B cell (primary cell): ENCODE data around the gene PFN3. TPM values are rescaled to one million over a fixed set of nuclear protein-coding genes. Genes with fewer than 3 reads are reported as not detected.

Source experiments
- ATAC-seq: fragments of 200-7000 bp; cut with Tn5 transposase; one replicate; pipeline ENCODE4 v1.10.0; 2021; ENCODE audit warnings: low read depth, mild to moderate bottlenecking, moderate number of reproducible peaks, moderate library complexity
- CTCF ChIA-PET: fragments of 350-600 bp; sonication (Branson Sonifier 250); formaldehyde crosslinking; loops from one replicate; lab custom pipeline; 2021; ENCODE audit warnings: antibody characterized with exemption, inconsistent platforms; lab: Charles Lee
- POLR2A ChIA-PET: fragments of 350-600 bp; sonication (Branson Sonifier 250); formaldehyde crosslinking; loops from one replicate; lab custom pipeline; 2021; ENCODE audit warnings: antibody characterized with exemption; lab: Charles Lee
- DNase-seq: peaks from one replicate; pipeline ENCODE4 v3.0.0; 2013
- H2AFZ ChIP-seq: 2 replicates; pipeline ENCODE4 v1.6.1; 2012; ENCODE audit warnings: mild to moderate bottlenecking, low read depth, low read length; ENCODE audit not compliant: insufficient read depth, poor library complexity, severe bottlenecking
- H3K27ac ChIP-seq, 2 donors: 1 replicate in 1 of 2; 2 replicates in 1 of 2; pipeline ENCODE4 v1.5.1; 2012 to 2013; ENCODE audit warnings: low read length in 2 of 2, mild to moderate bottlenecking in 2 of 2, moderate library complexity in 1 of 2
- H3K27me3 ChIP-seq, 4 experiments: fragments of 200-600 bp in 1 of 4; sonication (generic) in 1 of 4; replicated peaks in 1 of 4; 1 replicate in 2 of 4; 2 replicates in 2 of 4; pipeline versions ENCODE4 v1.6.1 to v1.7.0; 2013 to 2016; ENCODE audit warnings: low read length in 3 of 4, mild to moderate bottlenecking in 2 of 4, mixed read lengths in 1 of 4, moderate library complexity in 1 of 4; ENCODE audit not compliant: insufficient read depth in 4 of 4, control insufficient read depth in 3 of 4; ENCODE audit errors: control extremely low read depth in 1 of 4
- H3K36me3 ChIP-seq, 2 experiments: replicated peaks in 1 of 2; 1 replicate in 1 of 2; 2 replicates in 1 of 2; pipeline versions ENCODE4 v1.6.1 to v1.7.1; 2013; ENCODE audit warnings: low read length in 1 of 2; ENCODE audit not compliant: insufficient read depth in 2 of 2, control insufficient read depth in 1 of 2; ENCODE audit errors: control extremely low read depth in 1 of 2, extremely low read depth in 1 of 2
- H3K4me1 ChIP-seq, 2 donors: fragments of 200-600 bp in 1 of 2; sonication (generic) in 1 of 2; 1 replicate in 1 of 2; 2 replicates in 1 of 2; pipeline versions ENCODE4 v1.5.1 to v1.6.1; 2013 to 2017; ENCODE audit warnings: low read length in 2 of 2; ENCODE audit not compliant: control insufficient read depth in 2 of 2, insufficient read depth in 2 of 2
- H3K4me2 ChIP-seq: replicated peaks from 2 replicates; pipeline ENCODE3; 2012; ENCODE audit warnings: mild to moderate bottlenecking, low read depth, low read length; ENCODE audit not compliant: poor library complexity, severe bottlenecking
- H3K4me3 ChIP-seq, 5 experiments: fragments of 200-600 bp in 1 of 5; sonication (generic) in 1 of 5; 1 replicate in 3 of 5; 2 replicates in 2 of 5; pipeline versions ENCODE4 v1.5.1 to v1.7.0; 2011 to 2016; ENCODE audit warnings: low read length in 4 of 5, mild to moderate bottlenecking in 4 of 5, low read depth in 2 of 5, control low read depth in 1 of 5, moderate library complexity in 1 of 5; ENCODE audit not compliant: insufficient read depth in 1 of 5; ENCODE audit errors: control extremely low read depth in 1 of 5, extremely low read depth in 1 of 5
- H3K79me2 ChIP-seq: fragments of 200-600 bp; sonication (generic); one replicate; pipeline ENCODE4 v1.6.0; 2016; ENCODE audit warnings: low read length; ENCODE audit not compliant: control insufficient read depth, insufficient read depth
- H3K9ac ChIP-seq: fragments of 200-600 bp; sonication (generic); 2 replicates; pipeline ENCODE4 v1.6.1; 2017; ENCODE audit warnings: mild to moderate bottlenecking, low read length, moderate library complexity
- H3K9me3 ChIP-seq, 3 donors: one replicate each; pipeline versions ENCODE4 v1.6.1 to v1.7.1; 2013; ENCODE audit warnings: low read length in 2 of 3; ENCODE audit not compliant: control insufficient read depth in 2 of 3, insufficient read depth in 1 of 3; ENCODE audit errors: control extremely low read depth in 1 of 3
- H4K20me1 ChIP-seq: 2 replicates; pipeline ENCODE4 v1.6.0; 2012; ENCODE audit warnings: mild to moderate bottlenecking, low read length; ENCODE audit not compliant: insufficient read depth, control insufficient read depth, poor library complexity, severe bottlenecking
- H3K27ac Mint-ChIP-seq: one replicate; pipeline ENCODE4 v1.8.0; 2021; ENCODE audit warnings: mixed read lengths
- H3K27me3 Mint-ChIP-seq: one replicate; pipeline ENCODE4 v1.8.0; 2021; ENCODE audit warnings: mixed read lengths
- H3K4me1 Mint-ChIP-seq: one replicate; pipeline ENCODE4 v1.8.0; 2021; ENCODE audit warnings: mixed read lengths
- H3K4me3 Mint-ChIP-seq: one replicate; pipeline ENCODE4 v1.8.0; 2021; ENCODE audit warnings: mixed read lengths
- H3K9me3 Mint-ChIP-seq: one replicate; pipeline ENCODE4 v1.8.0; 2022; ENCODE audit warnings: mixed read lengths; ENCODE audit not compliant: insufficient read depth
- CTCF ChIP-seq: fragments of 200-600 bp; IDR thresholded peaks from one replicate; pipeline ENCODE4 v1.8.0; 2022; ENCODE audit warnings: antibody characterized with exemption, mild to moderate bottlenecking
- EZH2 ChIP-seq: IDR thresholded peaks from 2 replicates; pipeline ENCODE4 v1.6.1; 2012; ENCODE audit warnings: borderline replicate concordance, low read depth, mild to moderate bottlenecking, moderate library complexity, low read length; ENCODE audit not compliant: insufficient read depth, poor library complexity, severe bottlenecking
- WGBS: methylation state at CpG from one replicate; pipeline ENCODE4 v1.1.5; 2013; ENCODE audit warnings: missing lambda C conversion rate; ENCODE audit not compliant: insufficient coverage; 5-methylcytosine and 5-hydroxymethylcytosine counted together
- intact Hi-C: fragments of 100-400 bp; cut with micrococcal nuclease; formaldehyde crosslinking; loops from one replicate; pipeline ENCODE4 v1.10.0; 2022
- polyA plus RNA-seq: library from polyadenylated mRNA; depleted of rRNA; stranded (reverse); fragments of >200 nt; gene quantifications from 2 replicates; pipeline ENCODE4 v1.2.3, GENCODE V29; 2012
- total RNA-seq, 2 donors: library from RNA; stranded (reverse); fragments of 120-200 nt in 1 of 2; gene quantifications; 1 replicate in 1 of 2; 2 replicates in 1 of 2; pipeline versions ENCODE4 v1.2.3 to v1.2.4, GENCODE V29; 2013 to 2022

The PFN3 gene
- total and polyA plus RNA-seq, 2 donors (not counting 1 experiment from before 2014, with no cell fraction given), result not detected

GRCh38 chr5:177368869-177369644, 31.4 kb downstream of the PFN3 start:
- CTCF ChIA-PET, result interaction anchor here (0.6 to 5.5 kb wide), 14 partner anchors 8 to 102 kb away, joined by 3 to 60 read pairs (median 5); partner anchors contain the start of genes LMAN2 and RGS14
- Mint-ChIP-seq H3K4me1 (peaks cover 51% of the 10 kb centered on the region), H3K27ac (peak overlapping the region; percentile 68), H3K27me3 (no peaks in the 10 kb centered on the region), H3K9me3 (no peaks in the 10 kb centered on the region), H3K4me3 (peak overlapping the region; percentile 47)
- TF ChIP-seq EZH2 (no peak), CTCF (peak; percentile 79)
- H2AFZ ChIP-seq, result no peak overlapping the region
- DNase-seq (peak; percentile 51), ATAC-seq (no peak)
- H3K27ac ChIP-seq, result no peak overlapping the region
- no peak overlapping the region for H3K9ac ChIP-seq
- H3K36me3 ChIP-seq, result peaks cover 0 to 62% of the 10 kb centered on the region in 2 experiments
- WGBS, result 80% methylated on average over 5 of the region's 5 CpGs
- intact Hi-C loops, result no loop called here
- no peaks in the 10 kb centered on the region for H3K27me3 ChIP-seq
- no peaks in the 10 kb centered on the region for H3K9me3 ChIP-seq
- peak overlapping the region; percentile 66 for H3K4me2 ChIP-seq
- peaks cover 79% of the 10 kb centered on the region for H4K20me1 ChIP-seq
- H3K79me2 ChIP-seq, result peaks cover 25% of the 10 kb centered on the region
- H3K4me1 ChIP-seq, result peaks cover 35 to 46% of the 10 kb centered on the region in 2 donors
- H3K4me3 ChIP-seq, result no peak overlapping the region
- POLR2A ChIA-PET, result interaction anchor here (1.2 kb wide), 1 partner anchor 9 kb away, joined by 4 read pairs; no protein-coding TSS in a partner anchor
